HCT116 (cell line): ENCODE data around the gene ERP27. TPM values are rescaled to one million over a fixed set of nuclear protein-coding genes. Genes with fewer than 3 reads are reported as not detected.

Experiments used
- ATAC-seq: fragments of 200-7000 bp; cut with Tn5 transposase; 2 replicates; pipeline ENCODE4 v1.9.1; 2020; ENCODE audit warnings: mild to moderate bottlenecking, moderate library complexity
- BruUV-seq: library from RNA; stranded (reverse); fragments of 400-500 nt; replicated peaks from 2 replicates; lab custom pipeline; 2021; lab: Mats Ljungman, UMichigan
- CTCF ChIA-PET: fragments of 300-600 bp; sonication (Branson Sonifier 250); formaldehyde crosslinking; loops from one replicate; lab custom pipeline; 2021; ENCODE audit warnings: antibody characterized with exemption; lab: Charles Lee
- POLR2A ChIA-PET: fragments of 300-600, 350-600 bp; sonication (Branson Sonifier 250); formaldehyde crosslinking; loops from one replicate; lab custom pipeline; 2021; ENCODE audit warnings: antibody characterized with exemption; lab: Charles Lee
- RAD21 ChIA-PET, 2 experiments: fragments of 300-600 bp; sonication (Branson Sonifier 250); formaldehyde crosslinking; loops; one replicate each; lab custom pipeline; 2023; ENCODE audit warnings: low total read pairs in 2 of 2; ENCODE audit not compliant: uncharacterized antibody in 2 of 2, unreplicated experiment in 2 of 2, low non-redundant PET in 1 of 2; lab: Charles Lee
- DNase-seq: peaks from one replicate; pipeline ENCODE4 v3.0.0-alpha.2; 2010; ENCODE audit warnings: low read depth, low spot score
- H2AFZ ChIP-seq: fragments of 200-600 bp; shearing (Covaris generic), sonication (generic); 2 replicates; pipeline ENCODE4 v1.6.1; 2017; ENCODE audit warnings: low read depth, mixed run types, mixed read lengths, antibody characterized with exemption, low read length; ENCODE audit not compliant: poor library complexity, severe bottlenecking
- H3K27ac ChIP-seq: 2 replicates; pipeline ENCODE4 v1.5.1; 2012; ENCODE audit warnings: low read depth, low read length
- H3K27me3 ChIP-seq: fragments of 200-600 bp; sonication (generic); 2 replicates; pipeline ENCODE4 v1.6.1; 2016; ENCODE audit warnings: mixed run types, low read length, mixed read lengths; ENCODE audit not compliant: insufficient read depth
- H3K36me3 ChIP-seq, 2 experiments: fragments of 200-500 bp in 1 of 2; fragments of 200-600 bp in 1 of 2; sonication (Bioruptor generic) in 1 of 2; sonication (generic) in 1 of 2; 2 replicates each; pipeline versions ENCODE4 v1.5.1 to v1.6.1; 2014 to 2016; ENCODE audit warnings: low read length in 2 of 2, inconsistent platforms in 1 of 2, mixed read lengths in 1 of 2, mixed run types in 1 of 2; ENCODE audit not compliant: insufficient read depth in 2 of 2, control insufficient read depth in 1 of 2
- H3K4me1 ChIP-seq, 2 experiments: fragments of 200-600 bp in 1 of 2; sonication (generic) in 1 of 2; 2 replicates each; pipeline versions ENCODE4 v1.5.1 to v1.6.1; 2012 to 2017; ENCODE audit warnings: low read length in 2 of 2, inconsistent platforms in 1 of 2, mild to moderate bottlenecking in 1 of 2, mixed read lengths in 1 of 2, mixed run types in 1 of 2, moderate library complexity in 1 of 2; ENCODE audit not compliant: insufficient read depth in 2 of 2, control insufficient read depth in 1 of 2
- H3K4me2 ChIP-seq: fragments of 200-600 bp; sonication (generic); 2 replicates; pipeline ENCODE4 v1.6.1; 2017; ENCODE audit warnings: mixed run types, low read length, mixed read lengths
- H3K4me3 ChIP-seq, 2 experiments: fragments of 200-600 bp in 1 of 2; sonication (generic) in 1 of 2; replicated peaks in 1 of 2; 2 replicates each; pipeline ENCODE4 v1.5.1; 2011 to 2016; ENCODE audit warnings: low read length in 2 of 2, control low read depth in 1 of 2, low read depth in 1 of 2, mild to moderate bottlenecking in 1 of 2, mixed read lengths in 1 of 2, mixed run types in 1 of 2
- H3K79me2 ChIP-seq: fragments of 200-600 bp; sonication (generic); 2 replicates; pipeline ENCODE4 v1.6.1; 2017; ENCODE audit warnings: mild to moderate bottlenecking, mixed run types, low read length, moderate library complexity, mixed read lengths; ENCODE audit not compliant: insufficient read depth
- H3K9ac ChIP-seq: fragments of 200-600 bp; sonication (generic); 2 replicates; pipeline ENCODE4 v1.6.1; 2016; ENCODE audit warnings: low read length, mixed read lengths
- H3K9me2 ChIP-seq: fragments of 200-600 bp; sonication (generic), shearing (Covaris generic); 2 replicates; pipeline ENCODE4 v1.6.1; 2017; ENCODE audit warnings: mixed run types, mild to moderate bottlenecking, moderate library complexity; ENCODE audit not compliant: insufficient read depth
- H3K9me3 ChIP-seq, 2 experiments: fragments of 200-500 bp in 1 of 2; fragments of 200-600 bp in 1 of 2; sonication (Bioruptor generic) in 1 of 2; sonication (generic) in 1 of 2; 2 replicates each; pipeline ENCODE4 v1.6.1; 2014 to 2017; ENCODE audit warnings: low read length in 2 of 2, mixed read lengths in 2 of 2, inconsistent platforms in 1 of 2, low read depth in 1 of 2, mild to moderate bottlenecking in 1 of 2, mixed run types in 1 of 2, moderate library complexity in 1 of 2; ENCODE audit not compliant: control insufficient read depth in 1 of 2, insufficient read depth in 1 of 2
- H4K20me1 ChIP-seq: fragments of 200-600 bp; sonication (generic), shearing (Covaris generic); 2 replicates; pipeline ENCODE4 v1.6.1; 2017; ENCODE audit warnings: mixed run types, mild to moderate bottlenecking, moderate library complexity; ENCODE audit not compliant: insufficient read depth
- CBX3 ChIP-seq: IDR thresholded peaks from 2 replicates; pipeline ENCODE4 v1.6.1; 2012; ENCODE audit warnings: low read depth
- CEBPB ChIP-seq: IDR thresholded peaks from 2 replicates; pipeline ENCODE4 v1.6.1; 2012; ENCODE audit warnings: low read depth
- EGR1 ChIP-seq: IDR thresholded peaks from 2 replicates; pipeline ENCODE4 v1.6.1; 2012; ENCODE audit warnings: low read depth
- ELF1 ChIP-seq: IDR thresholded peaks from 2 replicates; pipeline ENCODE4 v1.6.1; 2012; ENCODE audit warnings: low read depth, borderline replicate concordance
- EZH2 ChIP-seq: fragments of 200-600 bp; sonication (generic); IDR thresholded peaks from 2 replicates; pipeline ENCODE4 v1.6.1; 2017; ENCODE audit warnings: antibody characterized with exemption, mixed run types
- EZH2phosphoT487 ChIP-seq: fragments of 200-600 bp; IDR thresholded peaks from 2 replicates; pipeline ENCODE4 v1.6.1; 2018; ENCODE audit warnings: antibody characterized with exemption, borderline replicate concordance
- FOSL1 ChIP-seq: IDR thresholded peaks from 2 replicates; pipeline ENCODE4 v1.6.1; 2012; ENCODE audit warnings: low read depth
- JUND ChIP-seq: IDR thresholded peaks from 2 replicates; pipeline ENCODE4 v1.6.1; 2012
- MAX ChIP-seq: IDR thresholded peaks from 2 replicates; pipeline ENCODE4 v1.6.1; 2012
- POLR2AphosphoS5 ChIP-seq: IDR thresholded peaks from 2 replicates; pipeline ENCODE4 v1.6.1; 2011; ENCODE audit warnings: mild to moderate bottlenecking, low read depth, low read length, moderate library complexity
- RAD21 ChIP-seq: IDR thresholded peaks from 2 replicates; pipeline ENCODE4 v1.6.1; 2012; ENCODE audit warnings: low read depth, mild to moderate bottlenecking
- SIN3A ChIP-seq: IDR thresholded peaks from 2 replicates; pipeline ENCODE4 v1.6.1; 2012; ENCODE audit warnings: low read depth
- SP1 ChIP-seq: IDR thresholded peaks from 2 replicates; pipeline ENCODE4 v1.6.1; 2012; ENCODE audit warnings: low read depth
- SRF ChIP-seq: IDR thresholded peaks from 2 replicates; pipeline ENCODE4 v1.6.1; 2012; ENCODE audit warnings: low read depth
- TCF7L2 ChIP-seq: IDR thresholded peaks from 2 replicates; pipeline ENCODE4 v1.7.0; 2011; ENCODE audit warnings: borderline replicate concordance, inconsistent platforms; ENCODE audit not compliant: insufficient read depth, insufficient read length; ENCODE audit errors: extremely low read depth
- ZFX ChIP-seq: fragments of 450-650 bp; IDR thresholded peaks from 2 replicates; pipeline ENCODE4 v1.6.1; 2017
- ZNF274 ChIP-seq: fragments of 200-500 bp; sonication (Bioruptor generic); IDR thresholded peaks from 2 replicates; pipeline ENCODE4 v1.6.1; 2014; ENCODE audit warnings: mild to moderate bottlenecking, low read depth, low read length, inconsistent platforms
- intact Hi-C: fragments of 100-400 bp; cut with micrococcal nuclease; formaldehyde crosslinking; loops from 2 replicates; pipeline ENCODE4 v1.10.0; 2022
- total RNA-seq: library from RNA; stranded (reverse); gene quantifications from one replicate; pipeline ENCODE4 v1.2.1, GENCODE V29; 2021; ENCODE audit not compliant: unreplicated experiment
- TF ChIP-seq, protein P1 (sequence below): IDR thresholded peaks from 2 replicates; pipeline ENCODE4 v1.6.1; 2012; ENCODE audit warnings: low read depth

The ERP27 gene
- total RNA-seq, 1 experiment from 2014 or later = 0.39 TPM

GRCh38 chr12:14975457-14975856 lies 37.1 kb upstream of the ERP27 start:
- BruUV-seq = no TSS peak
- POLR2A ChIA-PET = no interaction called here
- CTCF ChIA-PET = no interaction called here

DNA sequence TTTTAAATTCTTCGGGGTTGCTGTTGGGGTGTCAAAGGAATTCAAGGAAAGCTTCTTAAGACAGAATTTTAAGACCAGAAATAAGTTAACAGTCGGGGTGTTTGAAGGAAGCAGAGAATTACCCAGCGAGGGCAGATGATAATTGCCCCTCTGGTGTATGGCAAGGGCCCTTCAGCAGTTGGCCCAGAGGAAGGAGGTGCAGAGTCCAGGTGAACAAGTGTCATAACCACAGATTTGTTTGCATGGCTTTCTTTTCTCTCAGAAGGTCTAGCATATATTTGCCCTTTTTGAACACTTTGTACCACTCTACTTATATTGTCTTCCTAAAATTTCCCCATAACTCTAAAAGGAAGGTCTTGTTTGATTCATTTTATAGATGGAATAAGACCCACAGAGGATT lies 36.3 kb upstream of the ERP27 start:
- DNase-seq = no peak
- no peak for ATAC-seq
- Histone ChIP-seq H3K9me2 (no peaks in the 10 kb centered on the region), H3K9me3 (no peaks in the 10 kb centered on the region), H4K20me1 (no peaks in the 10 kb centered on the region), H2AFZ (no peak overlapping the region), H3K27ac (no peak overlapping the region), H3K4me1 (no peaks in the 10 kb centered on the region), H3K4me3 (no peak overlapping the region), H3K79me2 (no peaks in the 10 kb centered on the region), H3K4me2 (no peak overlapping the region), H3K9ac (no peak overlapping the region), H3K36me3 (no peaks in the 10 kb centered on the region), H3K27me3 (no peaks in the 10 kb centered on the region)
- ChIA-PET RAD21 (no interaction called here), CTCF (no interaction called here), POLR2A (no interaction called here)
- intact Hi-C loops = no loop called here
- TF ChIP-seq SIN3A (no peak), EGR1 (no peak), TCF7L2 (no peak), EZH2 (no peak), RAD21 (no peak), CEBPB (no peak), JUND (no peak), SP1 (no peak), ZFX (no peak), ELF1 (no peak), CBX3 (no peak), ZNF274 (no peak), FOSL1 (no peak), POLR2AphosphoS5 (no peak), MAX (no peak), EZH2phosphoT487 (no peak)
- TF ChIP-seq, protein P1, sequence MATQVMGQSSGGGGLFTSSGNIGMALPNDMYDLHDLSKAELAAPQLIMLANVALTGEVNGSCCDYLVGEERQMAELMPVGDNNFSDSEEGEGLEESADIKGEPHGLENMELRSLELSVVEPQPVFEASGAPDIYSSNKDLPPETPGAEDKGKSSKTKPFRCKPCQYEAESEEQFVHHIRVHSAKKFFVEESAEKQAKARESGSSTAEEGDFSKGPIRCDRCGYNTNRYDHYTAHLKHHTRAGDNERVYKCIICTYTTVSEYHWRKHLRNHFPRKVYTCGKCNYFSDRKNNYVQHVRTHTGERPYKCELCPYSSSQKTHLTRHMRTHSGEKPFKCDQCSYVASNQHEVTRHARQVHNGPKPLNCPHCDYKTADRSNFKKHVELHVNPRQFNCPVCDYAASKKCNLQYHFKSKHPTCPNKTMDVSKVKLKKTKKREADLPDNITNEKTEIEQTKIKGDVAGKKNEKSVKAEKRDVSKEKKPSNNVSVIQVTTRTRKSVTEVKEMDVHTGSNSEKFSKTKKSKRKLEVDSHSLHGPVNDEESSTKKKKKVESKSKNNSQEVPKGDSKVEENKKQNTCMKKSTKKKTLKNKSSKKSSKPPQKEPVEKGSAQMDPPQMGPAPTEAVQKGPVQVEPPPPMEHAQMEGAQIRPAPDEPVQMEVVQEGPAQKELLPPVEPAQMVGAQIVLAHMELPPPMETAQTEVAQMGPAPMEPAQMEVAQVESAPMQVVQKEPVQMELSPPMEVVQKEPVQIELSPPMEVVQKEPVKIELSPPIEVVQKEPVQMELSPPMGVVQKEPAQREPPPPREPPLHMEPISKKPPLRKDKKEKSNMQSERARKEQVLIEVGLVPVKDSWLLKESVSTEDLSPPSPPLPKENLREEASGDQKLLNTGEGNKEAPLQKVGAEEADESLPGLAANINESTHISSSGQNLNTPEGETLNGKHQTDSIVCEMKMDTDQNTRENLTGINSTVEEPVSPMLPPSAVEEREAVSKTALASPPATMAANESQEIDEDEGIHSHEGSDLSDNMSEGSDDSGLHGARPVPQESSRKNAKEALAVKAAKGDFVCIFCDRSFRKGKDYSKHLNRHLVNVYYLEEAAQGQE = no peak
- no TSS peak for BruUV-seq

More at GRCh38 chr12:14975457-14975856, 37.1 kb upstream of the ERP27 start:
- RAD21 ChIA-PET = no interaction called here
- TF ChIP-seq EGR1 = no peak
- TF ChIP-seq SRF = no peak
- intact Hi-C loops = no loop called here
- Histone ChIP-seq H3K9me3 (no peaks in the 10 kb centered on the region), H3K27me3 (no peaks in the 10 kb centered on the region), H3K79me2 (no peaks in the 10 kb centered on the region), H4K20me1 (no peaks in the 10 kb centered on the region), H3K36me3 (no peaks in the 10 kb centered on the region), H3K4me2 (no peak overlapping the region), H3K4me1 (no peaks in the 10 kb centered on the region), H3K9ac (no peak overlapping the region), H3K9me2 (no peaks in the 10 kb centered on the region), H2AFZ (no peak overlapping the region), H3K4me3 (no peak overlapping the region), H3K27ac (no peak overlapping the region)
- ATAC-seq (no peak), DNase-seq (no peak)
